ENCODE data around the gene CCNL2. TPM values are rescaled to one million over a fixed set of nuclear protein-coding genes. Genes with fewer than 3 reads are reported as not detected.
"Not testable (repeated sequence)": the region's sequence is repeated elsewhere in the genome, so short reads cannot be mapped to it uniquely, and the experiment has no call there.

CCNL2 gene
- total and polyA plus RNA-seq, 4 donors = 148 to 303 (median 196) TPM

DNA sequence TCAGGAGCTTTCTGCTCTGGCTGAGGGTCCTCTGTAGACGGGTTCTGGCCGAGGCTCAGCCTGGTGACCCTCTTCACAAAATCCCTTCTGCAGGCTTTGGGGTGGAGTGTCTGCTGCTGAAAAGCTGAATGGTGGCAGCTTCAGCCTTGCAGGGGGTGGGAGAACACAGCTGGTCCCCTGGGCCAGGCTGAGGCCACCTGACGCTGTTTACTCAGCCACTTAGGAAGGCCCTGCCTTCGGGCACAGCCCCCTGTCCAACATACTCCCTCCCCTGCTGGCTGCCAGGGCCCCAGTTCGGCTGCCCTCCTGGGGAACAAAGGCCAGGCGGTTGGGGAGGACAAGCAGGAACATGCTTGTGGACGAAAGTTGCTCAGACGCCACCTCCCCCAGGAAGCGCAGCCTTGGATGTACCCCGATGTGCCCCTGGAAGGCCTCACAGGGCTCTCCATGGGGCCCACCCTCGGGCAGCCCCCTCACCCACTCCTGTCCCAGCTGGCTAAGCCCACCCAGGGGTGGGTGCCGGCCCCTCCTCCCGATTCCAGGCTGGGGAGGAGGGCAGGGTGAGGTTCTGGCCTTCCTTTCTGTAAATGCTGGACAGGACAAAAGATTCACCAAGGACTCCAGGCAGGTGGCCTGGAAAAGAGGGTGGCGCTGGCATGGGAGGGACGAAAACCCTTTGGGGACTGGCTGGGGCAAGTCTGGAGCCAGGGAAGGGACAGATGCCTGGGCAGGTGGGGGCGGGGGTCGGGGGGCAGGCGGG lies 22.2 kb upstream of the CCNL2 start, which contains the start of gene ANKRD65:
Gene ANKRD65, minus strand, starts transcription at position 130 of the 760 bp plus-strand sequence. CDS start 271 bp downstream, outside the sequence.
- no peak for DNase-seq (ENCODE audit: low read depth in 4 of 6, low spot score in 6 of 6)
- Histone ChIP-seq H3K9me3 (ENCODE audit: control insufficient read depth, insufficient read depth, low read length) (no peaks in the 10 kb centered on the region), H3K27ac (ENCODE audit: low read depth, low read length) (no peak within 1 kb of the TSS), H3K4me3 (ENCODE audit: low read depth, low read length) (no peak within 1 kb of the TSS), H3K27me3 (ENCODE audit: control insufficient read depth, insufficient read depth, low read length) (peaks cover 6% of the 10 kb centered on the region), H3K4me1 (ENCODE audit: control insufficient read depth, insufficient read depth, low read length) (peaks cover 40% of the 10 kb centered on the region), H3K36me3 (ENCODE audit: control insufficient read depth, insufficient read depth, low read length) (peaks cover 11% of the 10 kb centered on the region)
- WGBS (ENCODE audit: insufficient coverage) = 63% methylated on average over 14 of the region's 18 CpGs

DNA sequence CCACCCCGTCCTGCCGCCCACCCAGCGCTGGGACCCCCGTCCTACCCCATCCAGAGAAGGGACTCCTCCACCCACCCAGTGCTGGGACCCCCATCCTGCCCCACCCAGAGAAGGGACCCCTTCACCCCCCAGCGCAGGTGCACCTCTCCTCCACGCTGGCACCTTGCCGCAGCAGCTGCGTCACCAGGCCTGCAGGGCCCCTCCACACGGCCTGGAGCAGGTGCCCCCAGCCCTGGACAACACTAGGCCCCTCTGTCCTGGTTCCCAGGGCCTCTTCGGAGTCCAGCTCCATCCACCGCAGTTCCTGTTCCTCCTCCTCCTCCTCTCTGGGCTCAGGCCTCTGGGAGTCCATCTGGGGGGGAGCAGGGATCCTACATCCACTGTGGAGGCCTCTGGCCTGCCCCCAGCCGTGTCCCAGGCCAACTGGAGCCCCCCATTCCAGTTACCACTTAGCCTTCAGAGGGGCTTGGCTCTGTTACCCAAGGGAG lies 21.6 kb upstream of the CCNL2 start:
- Histone ChIP-seq H3K4me1 (ENCODE audit: control insufficient read depth, insufficient read depth, low read length) (peaks cover 34% of the 10 kb centered on the region), H3K9me3 (ENCODE audit: control insufficient read depth, insufficient read depth, low read length) (no peaks in the 10 kb centered on the region), H3K27me3 (ENCODE audit: control insufficient read depth, insufficient read depth, low read length) (peaks cover 6% of the 10 kb centered on the region), H3K4me3 (ENCODE audit: low read depth, low read length) (no peak overlapping the region), H3K27ac (ENCODE audit: low read depth, low read length) (no peak overlapping the region), H3K36me3 (ENCODE audit: control insufficient read depth, insufficient read depth, low read length) (peaks cover 6% of the 10 kb centered on the region)
- no peak for DNase-seq (ENCODE audit: low read depth in 4 of 6, low spot score in 6 of 6)
- 70% methylated on average over 10 of the region's 12 CpGs for WGBS (ENCODE audit: insufficient coverage)

DNA sequence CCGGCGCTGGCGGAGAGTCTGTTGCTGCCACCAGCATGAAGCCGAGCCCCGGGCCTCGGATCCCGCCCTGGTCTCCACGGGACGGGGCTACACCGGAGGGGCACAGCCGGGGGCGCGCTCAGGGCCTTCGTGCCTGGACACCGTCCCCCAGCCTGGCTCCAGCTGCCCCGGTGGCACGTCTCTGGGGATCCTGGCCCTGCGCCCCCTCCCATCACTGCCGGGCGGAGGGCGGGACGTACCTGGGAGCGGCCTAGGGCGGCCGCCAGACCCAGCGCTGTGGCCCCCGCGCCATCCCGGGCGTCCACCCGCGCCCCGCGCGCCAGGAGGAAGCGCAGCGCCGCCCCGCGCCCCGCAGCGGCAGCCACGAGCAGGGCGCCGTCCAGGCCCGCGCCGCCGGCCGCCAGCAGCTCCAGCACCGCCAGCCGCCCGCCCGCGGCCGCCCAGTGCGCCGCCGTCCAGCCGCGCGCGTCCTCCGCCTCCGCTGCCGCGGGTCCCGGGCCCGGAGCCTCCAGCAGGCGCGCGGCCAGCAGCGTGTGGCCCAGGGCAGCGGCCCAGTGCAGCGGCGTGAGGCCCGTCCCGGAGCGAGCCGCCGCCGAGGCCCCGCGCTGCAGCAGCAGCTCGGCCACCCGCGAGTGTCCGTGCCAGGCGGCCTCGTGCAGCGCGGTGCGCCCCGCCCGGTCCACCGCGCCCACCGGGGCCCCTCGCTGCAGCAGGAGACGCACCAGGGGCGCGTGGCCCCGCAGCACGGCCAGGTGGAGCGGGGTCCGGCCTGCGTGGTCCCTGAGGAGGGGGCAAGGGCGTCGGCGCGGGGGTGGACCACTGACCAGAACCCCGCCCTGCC lies 20.9 kb upstream of the CCNL2 start:
- Histone ChIP-seq H3K27ac (ENCODE audit: low read depth, low read length) (no peak overlapping the region), H3K27me3 (ENCODE audit: control insufficient read depth, insufficient read depth, low read length) (peaks cover 6% of the 10 kb centered on the region), H3K4me3 (ENCODE audit: low read depth, low read length) (no peak overlapping the region), H3K36me3 (ENCODE audit: control insufficient read depth, insufficient read depth, low read length) (peaks cover 4% of the 10 kb centered on the region), H3K9me3 (ENCODE audit: control insufficient read depth, insufficient read depth, low read length) (no peaks in the 10 kb centered on the region), H3K4me1 (ENCODE audit: control insufficient read depth, insufficient read depth, low read length) (peaks cover 33% of the 10 kb centered on the region)
- WGBS (ENCODE audit: insufficient coverage) = 17% methylated on average over 107 of the region's 112 CpGs
- DNase-seq (ENCODE audit: low read depth in 4 of 6, low spot score in 6 of 6) = no peak

DNA sequence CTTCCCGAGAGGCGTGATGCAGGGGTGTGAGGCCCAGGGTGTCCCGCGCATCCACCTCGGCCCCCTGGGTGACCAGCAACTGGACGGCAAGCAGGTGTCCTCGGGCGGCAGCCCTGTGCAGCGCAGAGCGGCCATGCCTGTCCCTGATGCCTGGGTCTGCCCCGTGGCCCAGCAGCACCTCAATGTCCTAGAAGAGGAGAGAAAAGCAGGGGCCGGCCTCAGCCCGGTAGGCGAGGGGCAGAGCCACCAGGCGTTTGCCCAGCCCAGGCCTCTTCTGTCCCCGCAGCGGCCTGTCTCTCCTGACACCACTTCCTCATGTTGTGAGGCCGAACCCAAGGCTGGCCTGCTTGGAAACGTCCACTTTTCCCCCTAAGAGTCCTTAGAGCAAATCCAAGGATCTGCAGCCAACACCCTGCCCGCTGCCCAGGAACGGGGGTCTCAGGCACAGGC lies 20.3 kb upstream of the CCNL2 start:
- peaks cover 4% of the 10 kb centered on the region for H3K36me3 ChIP-seq (ENCODE audit: control insufficient read depth, insufficient read depth, low read length)
- no peaks in the 10 kb centered on the region for H3K9me3 ChIP-seq (ENCODE audit: control insufficient read depth, insufficient read depth, low read length)
- H3K4me3 ChIP-seq (ENCODE audit: low read depth, low read length) = no peak overlapping the region
- 85% methylated on average over 20 of the region's 21 CpGs for WGBS (ENCODE audit: insufficient coverage)
- peaks cover 6% of the 10 kb centered on the region for H3K27me3 ChIP-seq (ENCODE audit: control insufficient read depth, insufficient read depth, low read length)
- peaks cover 33% of the 10 kb centered on the region for H3K4me1 ChIP-seq (ENCODE audit: control insufficient read depth, insufficient read depth, low read length)
- H3K27ac ChIP-seq (ENCODE audit: low read depth, low read length) = no peak overlapping the region
- DNase-seq (ENCODE audit: low read depth in 4 of 6, low spot score in 6 of 6) = no peak

DNA sequence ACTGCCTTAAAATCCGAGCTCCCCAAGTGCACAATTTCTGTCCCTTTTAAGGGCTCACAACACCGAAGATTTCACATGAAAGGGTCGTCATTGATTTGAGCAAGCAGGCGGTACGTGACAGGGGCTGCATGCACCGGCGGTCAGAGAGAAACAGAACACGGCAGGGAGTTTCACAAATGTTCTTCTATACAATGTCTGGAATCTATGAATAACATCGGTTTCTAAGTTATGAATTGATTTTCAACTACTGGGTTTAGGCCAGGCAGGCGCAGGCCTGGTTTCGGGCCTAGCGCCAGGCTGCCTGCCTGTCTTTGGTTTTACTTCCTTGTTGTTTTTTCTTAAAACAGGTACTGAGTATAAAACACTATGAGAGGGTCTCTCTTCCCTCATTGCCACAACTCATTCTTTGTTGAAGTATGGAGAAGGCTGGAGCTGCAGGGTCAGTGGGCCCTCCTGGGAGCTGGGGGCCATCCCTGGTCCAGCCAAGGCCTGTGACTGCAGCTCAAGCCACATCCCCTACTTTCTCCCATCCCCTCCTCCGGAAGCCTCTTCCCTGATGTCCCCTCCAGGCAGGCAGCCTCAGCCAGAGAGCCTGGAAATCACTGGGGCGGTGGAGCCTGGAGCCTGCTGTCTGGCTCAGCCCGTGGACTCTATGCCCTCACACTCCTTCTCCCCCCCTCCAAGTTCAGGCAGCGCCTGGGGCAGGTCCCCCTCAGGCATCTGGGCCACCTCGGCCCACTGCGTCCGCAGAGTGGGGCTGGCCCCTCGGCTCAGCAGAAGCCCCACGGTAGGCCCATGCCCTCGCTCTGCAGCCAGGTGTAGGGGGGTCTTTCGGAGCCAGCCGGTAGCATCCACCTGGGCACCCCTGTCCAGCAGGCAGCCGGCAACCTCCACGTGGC lies 19.6 kb upstream of the CCNL2 start:
- Histone ChIP-seq H3K4me1 (ENCODE audit: control insufficient read depth, insufficient read depth, low read length) (peaks cover 33% of the 10 kb centered on the region), H3K4me3 (ENCODE audit: low read depth, low read length) (no peak overlapping the region), H3K27me3 (ENCODE audit: control insufficient read depth, insufficient read depth, low read length) (peaks cover 6% of the 10 kb centered on the region), H3K9me3 (ENCODE audit: control insufficient read depth, insufficient read depth, low read length) (no peaks in the 10 kb centered on the region), H3K27ac (ENCODE audit: low read depth, low read length) (no peak overlapping the region), H3K36me3 (ENCODE audit: control insufficient read depth, insufficient read depth, low read length) (peaks cover 4% of the 10 kb centered on the region)
- DNase-seq (ENCODE audit: low read depth in 4 of 6, low spot score in 6 of 6) = no peak
- WGBS (ENCODE audit: insufficient coverage) = 82% methylated on average over 19 of the region's 26 CpGs

DNA sequence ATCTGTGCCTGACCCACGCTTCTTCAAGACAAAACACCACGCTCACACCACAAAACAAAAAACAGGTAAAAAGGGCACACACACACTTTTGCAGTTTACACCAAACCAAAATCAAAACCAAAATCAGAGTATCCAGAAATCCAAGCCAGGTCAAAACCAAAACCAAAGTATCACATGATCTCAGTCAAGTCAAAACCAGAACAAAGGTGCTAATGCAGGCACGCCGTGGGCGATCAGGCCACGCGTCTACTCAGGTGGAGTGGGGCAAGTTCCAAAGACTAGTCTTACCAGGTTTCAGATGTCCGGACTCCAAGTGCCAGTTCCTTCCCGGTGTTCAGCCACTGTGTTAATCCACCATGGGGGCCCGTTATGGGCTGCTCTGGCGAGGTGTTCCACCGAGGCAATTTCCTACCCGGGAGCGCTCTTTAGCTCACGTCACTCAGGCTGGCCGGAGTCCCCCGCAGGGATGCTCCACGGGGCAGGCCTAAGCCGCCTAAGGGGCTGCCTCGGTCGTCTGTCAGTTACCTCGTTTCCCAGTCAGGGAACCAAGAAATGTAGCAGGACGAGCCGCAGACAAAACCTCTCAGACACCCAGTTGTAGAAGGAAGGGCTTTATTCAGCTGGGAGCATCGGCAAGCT lies 18.8 kb upstream of the CCNL2 start:
- H3K4me3 ChIP-seq (ENCODE audit: low read depth, low read length); H3K27me3 ChIP-seq (ENCODE audit: control insufficient read depth, insufficient read depth, low read length); H3K27ac ChIP-seq (ENCODE audit: low read depth, low read length); DNase-seq (ENCODE audit: low read depth in 4 of 6, low spot score in 6 of 6); H3K36me3 ChIP-seq (ENCODE audit: control insufficient read depth, insufficient read depth, low read length); H3K9me3 ChIP-seq (ENCODE audit: control insufficient read depth, insufficient read depth, low read length): not testable (repeated sequence)
- peaks cover 33% of the 10 kb centered on the region for H3K4me1 ChIP-seq (ENCODE audit: control insufficient read depth, insufficient read depth, low read length)
- 78% methylated on average over 23 of the region's 25 CpGs for WGBS (ENCODE audit: insufficient coverage)

DNA sequence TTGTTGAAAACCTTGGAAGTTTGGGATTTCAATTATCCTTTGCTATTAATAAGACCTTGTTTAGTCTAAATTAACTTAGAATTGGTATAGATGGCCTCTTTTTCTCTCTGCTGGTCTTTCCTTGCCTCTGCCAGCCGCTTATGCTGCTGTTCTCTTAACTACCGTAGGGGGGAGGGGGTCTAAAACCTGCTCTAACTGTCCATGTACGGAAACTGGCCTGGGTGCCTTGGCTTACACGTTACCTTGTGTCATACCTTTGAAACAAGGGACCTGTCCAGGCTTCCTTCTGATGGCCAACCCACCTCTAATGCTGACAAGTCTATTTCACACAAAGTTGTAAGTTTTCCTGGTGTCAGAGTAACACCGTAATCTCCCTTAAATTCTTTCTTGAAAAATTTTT lies 18.3 kb upstream of the CCNL2 start:
- H3K9me3 ChIP-seq (ENCODE audit: control insufficient read depth, insufficient read depth, low read length); DNase-seq (ENCODE audit: low read depth in 4 of 6, low spot score in 6 of 6); H3K4me3 ChIP-seq (ENCODE audit: low read depth, low read length); H3K36me3 ChIP-seq (ENCODE audit: control insufficient read depth, insufficient read depth, low read length); H3K27ac ChIP-seq (ENCODE audit: low read depth, low read length); H3K27me3 ChIP-seq (ENCODE audit: control insufficient read depth, insufficient read depth, low read length): not testable (repeated sequence)
- WGBS (ENCODE audit: insufficient coverage) = 71% methylated on average over 1 of the region's 5 CpGs
- peaks cover 29% of the 10 kb centered on the region for H3K4me1 ChIP-seq (ENCODE audit: control insufficient read depth, insufficient read depth, low read length)

DNA sequence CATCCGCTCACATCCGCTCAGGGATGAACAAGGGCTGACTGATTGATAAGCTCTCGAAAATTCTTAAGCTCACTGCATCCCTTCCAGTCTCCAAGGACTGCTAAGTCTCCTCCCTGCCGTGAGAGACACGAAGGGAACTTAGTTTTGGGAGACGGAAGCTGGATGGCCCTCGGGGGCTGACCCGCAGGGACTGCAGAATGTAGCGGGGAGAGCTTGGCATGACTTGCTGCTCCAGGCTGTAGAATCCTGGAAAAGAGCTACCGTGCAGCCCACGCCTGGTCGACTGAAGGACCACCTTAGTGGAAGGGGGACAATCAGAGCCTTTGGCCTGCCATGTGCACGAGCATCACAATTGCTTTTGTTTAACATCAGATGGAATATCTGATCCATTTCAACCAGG lies 16.6 kb upstream of the CCNL2 start:
- no peak for DNase-seq (ENCODE audit: low read depth in 4 of 6, low spot score in 6 of 6)
- H3K27ac ChIP-seq (ENCODE audit: low read depth, low read length) = no peak overlapping the region
- WGBS (ENCODE audit: insufficient coverage) = 53% methylated on average over 13 of the region's 13 CpGs

More for the DNA sequence above, 16.6 kb upstream of the CCNL2 start:
- Histone ChIP-seq H3K4me1 (ENCODE audit: control insufficient read depth, insufficient read depth, low read length) (peaks cover 17% of the 10 kb centered on the region), H3K27me3 (ENCODE audit: control insufficient read depth, insufficient read depth, low read length) (peaks cover 6% of the 10 kb centered on the region), H3K4me3 (ENCODE audit: low read depth, low read length) (no peak overlapping the region), H3K9me3 (ENCODE audit: control insufficient read depth, insufficient read depth, low read length) (no peaks in the 10 kb centered on the region), H3K36me3 (ENCODE audit: control insufficient read depth, insufficient read depth, low read length) (peaks cover 5% of the 10 kb centered on the region)
